Nephron (organoid): ENCODE data around the gene ASB7.

Experiments
- H3K27ac Mint-ChIP-seq, 3 experiments: 2 replicates each; pipeline ENCODE4 v1.8.0; 2020; ENCODE audit warnings: mixed read lengths in 3 of 3, mild to moderate bottlenecking in 2 of 3, moderate library complexity in 1 of 3
- H3K27me3 Mint-ChIP-seq: 2 replicates; pipeline ENCODE4 v1.8.0; 2021; ENCODE audit warnings: low read depth, mild to moderate bottlenecking, moderate library complexity, mixed read lengths
- H3K36me3 Mint-ChIP-seq: 2 replicates; pipeline ENCODE4 v1.8.0; 2020; ENCODE audit warnings: low read depth, mixed read lengths
- H3K4me1 Mint-ChIP-seq: 2 replicates; pipeline ENCODE4 v1.8.0; 2020; ENCODE audit warnings: mixed read lengths
- H3K4me3 Mint-ChIP-seq, 3 experiments: 2 replicates each; pipeline ENCODE4 v1.8.0; 2020; ENCODE audit warnings: mild to moderate bottlenecking in 3 of 3, mixed read lengths in 3 of 3, moderate library complexity in 2 of 3
- H3K9me3 Mint-ChIP-seq: 2 replicates; pipeline ENCODE4 v1.8.0; 2020; ENCODE audit warnings: mixed read lengths
- TF ChIP-seq, protein P1 (sequence below), 3 experiments: fragments of 200-600 bp; sonication (generic); IDR thresholded peaks; one replicate each; pipeline ENCODE4 v1.5.0; 2021; ENCODE audit warnings: antibody characterized with exemption in 3 of 3; ENCODE audit not compliant: unreplicated experiment in 3 of 3

Gene ASB7

GRCh38 chr15:100628746-100629145 lies 26.4 kb downstream of the ASB7 start:
- Mint-ChIP-seq H3K4me3 (no peak overlapping the region), H3K27me3 (no peaks in the 10 kb centered on the region), H3K36me3 (peaks cover 36% of the 10 kb centered on the region), H3K4me1 (peaks cover 5% of the 10 kb centered on the region), H3K27ac (peak overlapping the region in 1 of 3 experiments; percentile 30), H3K9me3 (no peaks in the 10 kb centered on the region)
- TF ChIP-seq, protein P1, sequence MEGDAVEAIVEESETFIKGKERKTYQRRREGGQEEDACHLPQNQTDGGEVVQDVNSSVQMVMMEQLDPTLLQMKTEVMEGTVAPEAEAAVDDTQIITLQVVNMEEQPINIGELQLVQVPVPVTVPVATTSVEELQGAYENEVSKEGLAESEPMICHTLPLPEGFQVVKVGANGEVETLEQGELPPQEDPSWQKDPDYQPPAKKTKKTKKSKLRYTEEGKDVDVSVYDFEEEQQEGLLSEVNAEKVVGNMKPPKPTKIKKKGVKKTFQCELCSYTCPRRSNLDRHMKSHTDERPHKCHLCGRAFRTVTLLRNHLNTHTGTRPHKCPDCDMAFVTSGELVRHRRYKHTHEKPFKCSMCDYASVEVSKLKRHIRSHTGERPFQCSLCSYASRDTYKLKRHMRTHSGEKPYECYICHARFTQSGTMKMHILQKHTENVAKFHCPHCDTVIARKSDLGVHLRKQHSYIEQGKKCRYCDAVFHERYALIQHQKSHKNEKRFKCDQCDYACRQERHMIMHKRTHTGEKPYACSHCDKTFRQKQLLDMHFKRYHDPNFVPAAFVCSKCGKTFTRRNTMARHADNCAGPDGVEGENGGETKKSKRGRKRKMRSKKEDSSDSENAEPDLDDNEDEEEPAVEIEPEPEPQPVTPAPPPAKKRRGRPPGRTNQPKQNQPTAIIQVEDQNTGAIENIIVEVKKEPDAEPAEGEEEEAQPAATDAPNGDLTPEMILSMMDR (IDR thresholded peaks at IDR 0.05; ENCODE audit: unreplicated experiment in 3 of 3): no peak

DNA sequence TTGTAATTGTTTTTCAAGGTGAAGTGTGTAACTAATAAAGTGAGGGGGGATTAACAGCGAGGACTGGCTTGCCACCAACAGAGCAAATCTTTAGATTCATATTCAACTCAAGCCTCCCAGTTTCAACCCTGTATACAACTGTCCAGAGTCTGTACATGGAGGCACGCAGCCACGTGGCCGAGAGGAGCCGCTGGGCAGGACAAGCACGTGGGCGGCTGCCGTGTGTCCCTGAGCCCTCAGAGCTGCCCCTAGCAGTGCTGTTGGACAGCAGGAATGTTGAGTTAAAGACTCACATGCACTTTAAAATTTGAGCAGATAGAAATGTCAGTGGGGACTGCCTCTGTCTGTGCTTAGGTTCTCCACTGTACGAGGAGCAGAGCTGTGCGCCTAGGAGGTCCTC lies 29.4 kb downstream of the ASB7 start:
- Mint-ChIP-seq H3K27ac (no peak overlapping the region), H3K9me3 (no peaks in the 10 kb centered on the region), H3K4me3 (no peak overlapping the region), H3K4me1 (peaks cover 5% of the 10 kb centered on the region), H3K36me3 (peaks cover 36% of the 10 kb centered on the region), H3K27me3 (no peaks in the 10 kb centered on the region)
- TF ChIP-seq, protein P1 (IDR thresholded peaks at IDR 0.05; ENCODE audit: unreplicated experiment in 3 of 3): no peak

- Mint-ChIP-seq H3K27me3 (no peaks in the 10 kb centered on the region), H3K27ac (no peak overlapping the region), H3K36me3 (peaks cover 40% of the 10 kb centered on the region), H3K9me3 (no peaks in the 10 kb centered on the region), H3K4me1 (peaks cover 4% of the 10 kb centered on the region), H3K4me3 (no peak overlapping the region)
- TF ChIP-seq, protein P1 (IDR thresholded peaks at IDR 0.05; ENCODE audit: unreplicated experiment in 3 of 3): no peak
Measured at GRCh38 chr15:100633763-100634075, 31.3 kb downstream of the ASB7 start.

DNA sequence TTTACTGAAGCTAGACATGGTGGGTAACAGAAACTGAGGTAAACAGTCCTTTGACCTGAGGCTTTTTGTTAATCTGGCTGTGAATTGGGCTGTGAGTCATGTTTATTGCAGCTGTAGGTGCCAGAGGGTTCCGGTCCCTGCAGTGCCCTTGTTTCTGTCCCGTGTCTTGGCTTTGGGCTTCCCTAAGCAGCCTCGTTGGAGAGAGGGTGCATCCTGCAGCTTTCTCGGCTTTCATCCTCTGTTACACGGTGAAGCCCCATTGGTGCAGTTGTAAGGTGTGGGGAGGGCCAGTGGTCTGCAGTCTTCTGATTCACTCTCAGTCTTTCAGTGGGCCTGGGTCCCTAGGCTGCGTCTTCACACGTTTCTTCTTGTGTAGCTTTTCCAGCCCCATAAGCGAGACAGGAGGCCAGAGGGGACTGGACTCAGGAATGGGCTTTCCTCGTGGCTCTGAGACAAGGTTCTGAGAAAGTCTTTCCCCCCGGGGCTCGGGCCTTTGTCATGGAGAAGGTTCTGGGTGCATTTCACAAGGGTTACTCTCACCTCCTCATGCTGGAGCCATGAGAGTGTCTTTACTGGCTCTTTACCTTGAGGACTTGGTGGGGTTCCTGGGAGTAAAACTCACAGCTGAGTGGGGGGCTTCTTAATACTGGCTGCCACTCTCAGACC lies 33.1 kb downstream of the ASB7 start:
- Mint-ChIP-seq H3K36me3 (peaks cover 25% of the 10 kb centered on the region), H3K4me3 (no peak overlapping the region), H3K27me3 (no peaks in the 10 kb centered on the region), H3K9me3 (no peaks in the 10 kb centered on the region), H3K4me1 (no peaks in the 10 kb centered on the region), H3K27ac (no peak overlapping the region)
- TF ChIP-seq, protein P1 (IDR thresholded peaks at IDR 0.05; ENCODE audit: unreplicated experiment in 3 of 3): no peak

DNA sequence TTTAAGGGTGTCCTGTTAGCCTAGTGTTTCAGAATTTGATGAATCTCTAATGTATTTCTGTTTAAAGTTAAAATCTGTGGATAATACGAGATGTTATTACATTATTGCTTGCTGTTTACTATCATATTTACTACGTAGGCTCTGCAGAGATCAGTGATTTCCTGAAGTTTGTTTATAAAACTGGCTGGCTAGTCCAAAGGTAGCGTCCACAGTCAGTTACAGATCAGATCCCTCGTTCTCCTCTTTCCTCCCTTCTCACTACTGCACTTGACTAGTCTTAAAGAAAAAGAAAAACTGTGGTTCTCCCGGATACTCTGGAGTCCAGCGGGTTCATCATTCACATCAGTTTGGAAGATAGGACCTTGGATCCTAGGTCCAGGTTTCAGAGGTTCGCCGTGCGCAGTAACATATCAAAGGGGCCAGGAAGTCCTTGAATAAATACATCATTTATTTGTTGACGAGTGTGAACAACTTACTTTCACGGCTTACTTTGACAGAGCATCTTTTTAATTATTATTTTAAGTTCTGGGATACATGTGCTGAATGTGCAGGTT lies 35.9 kb downstream of the ASB7 start:
- H3K27me3 Mint-ChIP-seq: no peaks in the 10 kb centered on the region
- TF ChIP-seq, protein P1 (IDR thresholded peaks at IDR 0.05; ENCODE audit: unreplicated experiment in 3 of 3): no peak
- H3K4me1 Mint-ChIP-seq: no peaks in the 10 kb centered on the region
- no peak overlapping the region for H3K4me3 Mint-ChIP-seq
- H3K9me3 Mint-ChIP-seq: no peaks in the 10 kb centered on the region
- no peak overlapping the region for H3K27ac Mint-ChIP-seq
- peaks cover 4% of the 10 kb centered on the region for H3K36me3 Mint-ChIP-seq
